ENCODE measurements around the gene PHF20. TPM values are rescaled to one million over a fixed set of nuclear protein-coding genes. Genes with fewer than 3 reads are reported as not detected.
A peak's percentile ranks its signal among the peaks of the same experiment; 100 is the strongest.
"Not testable (repeated sequence)": the region's sequence is repeated elsewhere in the genome, so short reads cannot be mapped to it uniquely, and the experiment has no call there.

The PHF20 gene
- total RNA-seq, 2 experiments from 2014 or later, result 119 to 126 TPM

GRCh38 chr20:35881676-35882075, 109.9 kb downstream of the PHF20 start:
- ChIA-PET CTCF (no interaction called here), POLR2A (no interaction called here)
- Mint-ChIP-seq H3K27ac (no peak overlapping the region), H3K4me3 (no peak overlapping the region), H3K27me3 (no peaks in the 10 kb centered on the region), H3K4me1 (ENCODE audit: low read depth) (peaks cover 22% of the 10 kb centered on the region), H3K9me3 (no peaks in the 10 kb centered on the region), H3K36me3 (ENCODE audit: low read depth) (peaks cover 44% of the 10 kb centered on the region)
- DNase-seq, result no peak
- Histone ChIP-seq H3K27me3 (ENCODE audit: control insufficient read depth in 1 of 2, insufficient read depth in 2 of 2, low read length in 2 of 2) (no peaks in the 10 kb centered on the region), H3K9me3 (ENCODE audit: control insufficient read depth in 1 of 2, insufficient read depth in 1 of 2, low read length in 2 of 2) (no peaks in the 10 kb centered on the region), H3K36me3 (ENCODE audit: insufficient read depth, low read length) (peaks cover 18% of the 10 kb centered on the region), H3K27ac (ENCODE audit: low read depth in 1 of 2, low read length in 2 of 2) (no peak overlapping the region), H3K4me3 (ENCODE audit: low read length) (no peak overlapping the region), H3K4me1 (ENCODE audit: insufficient read depth, low read length) (peaks cover 5% of the 10 kb centered on the region)
- TF ChIP-seq CTCF (IDR thresholded peaks at IDR 0.05), result no peak
- ATAC-seq (ENCODE audit: poor library complexity), result no peak
- intact Hi-C loops (cut with DNase I, micrococcal nuclease), result loop anchor here (5.0 to 10.0 kb wide), 4 partner anchors 179 to 279 kb away; partner anchors contain the start of genes NFS1 (in 1 of the 2) and ROMO1 (in 1 of the 2)

- CTCF ChIA-PET; H3K4me3 ChIP-seq (ENCODE audit: low read length); ATAC-seq (ENCODE audit: poor library complexity); H3K27ac Mint-ChIP-seq; H3K9me3 Mint-ChIP-seq; H3K27ac ChIP-seq (ENCODE audit: low read depth in 1 of 2, low read length in 2 of 2); H3K27me3 Mint-ChIP-seq; H3K4me3 Mint-ChIP-seq; H3K9me3 ChIP-seq (ENCODE audit: control insufficient read depth in 1 of 2, insufficient read depth in 1 of 2, low read length in 2 of 2); H3K4me1 ChIP-seq (ENCODE audit: insufficient read depth, low read length); DNase-seq; H3K27me3 ChIP-seq (ENCODE audit: control insufficient read depth in 1 of 2, insufficient read depth in 2 of 2, low read length in 2 of 2): not testable (repeated sequence)
- H3K36me3 ChIP-seq (ENCODE audit: insufficient read depth, low read length), result peaks cover 23% of the 10 kb centered on the region
- intact Hi-C loops (cut with DNase I, micrococcal nuclease), result loop anchor here (5.0 to 10.0 kb wide), 4 partner anchors 180 to 280 kb away; partner anchors contain the start of genes NFS1 (in 1 of the 2) and ROMO1 (in 1 of the 2)
- peaks cover 42% of the 10 kb centered on the region for H3K36me3 Mint-ChIP-seq (ENCODE audit: low read depth)
- H3K4me1 Mint-ChIP-seq (ENCODE audit: low read depth), result peaks cover 22% of the 10 kb centered on the region
- POLR2A ChIA-PET, result interaction anchor here (0.8 kb wide), 1 partner anchor 467 kb away, joined by 3 read pairs; no protein-coding TSS in a partner anchor
These were observed 110.8 kb downstream of the PHF20 start for GRCh38 chr20:35882427-35883161.

GRCh38 chr20:35883336-35883777, 111.5 kb downstream of the PHF20 start:
- no peaks in the 10 kb centered on the region for H3K9me3 ChIP-seq (ENCODE audit: control insufficient read depth in 1 of 2, insufficient read depth in 1 of 2, low read length in 2 of 2)
- Mint-ChIP-seq H3K36me3 (ENCODE audit: low read depth) (peaks cover 35% of the 10 kb centered on the region), H3K4me1 (ENCODE audit: low read depth) (peaks cover 17% of the 10 kb centered on the region), H3K9me3 (no peaks in the 10 kb centered on the region), H3K27me3 (no peaks in the 10 kb centered on the region), H3K4me3 (no peak overlapping the region), H3K27ac (peak overlapping the region; percentile 43)
- intact Hi-C loops (cut with DNase I, micrococcal nuclease), result loop anchor here (5.0 to 10.0 kb wide), 4 partner anchors 181 to 281 kb away; partner anchors contain the start of genes NFS1 (in 1 of the 2) and ROMO1 (in 1 of the 2)
- no peak overlapping the region for H3K4me3 ChIP-seq (ENCODE audit: low read length)
- no peak for ATAC-seq (ENCODE audit: poor library complexity)
- H3K27me3 ChIP-seq (ENCODE audit: control insufficient read depth in 1 of 2, insufficient read depth in 2 of 2, low read length in 2 of 2), result no peaks in the 10 kb centered on the region
- ChIA-PET POLR2A (interaction anchor here (0.8 kb wide), 1 partner anchor 467 kb away, joined by 3 read pairs; no protein-coding TSS in a partner anchor), CTCF (interaction anchor here (0.8 to 1.2 kb wide), 2 partner anchors 174 to 184 kb away, joined by 3 read pairs; partner anchors contain the start of genes NFS1 and ROMO1)
- peaks cover 20% of the 10 kb centered on the region for H3K36me3 ChIP-seq (ENCODE audit: insufficient read depth, low read length)
- no peak overlapping the region for H3K27ac ChIP-seq (ENCODE audit: low read depth in 1 of 2, low read length in 2 of 2)
- peaks cover 5% of the 10 kb centered on the region for H3K4me1 ChIP-seq (ENCODE audit: insufficient read depth, low read length)
- no peak for TF ChIP-seq CTCF (IDR thresholded peaks at IDR 0.05)
- no peak for DNase-seq

Measured in CD4-positive, alpha-beta T cell (primary cell).